Endodermal cell (in vitro differentiated cells): ENCODE measurements around the gene PRPSAP2. TPM values are rescaled to one million over a fixed set of nuclear protein-coding genes. Genes with fewer than 3 reads are reported as not detected.
A peak's percentile ranks its signal among the peaks of the same experiment; 100 is the strongest.

Experiments used
- DNase-seq: peaks from one replicate; pipeline ENCODE4 v3.0.0-alpha.2; 2017
- H3K27ac ChIP-seq: 2 replicates; pipeline ENCODE4 v1.5.1; 2013; ENCODE audit warnings: mild to moderate bottlenecking, low read depth, low read length, moderate library complexity
- H3K27me3 ChIP-seq: 2 replicates; pipeline ENCODE4 v1.6.1; 2013; ENCODE audit warnings: mild to moderate bottlenecking, low read length, moderate library complexity; ENCODE audit not compliant: insufficient read depth, control insufficient read depth, poor library complexity, severe bottlenecking
- H3K36me3 ChIP-seq: 2 replicates; pipeline ENCODE4 v1.7.0; 2013; ENCODE audit warnings: mild to moderate bottlenecking, low read length, moderate library complexity; ENCODE audit not compliant: control insufficient read depth, insufficient read depth
- H3K4me1 ChIP-seq: one replicate; pipeline ENCODE4 v1.7.0; 2013; ENCODE audit warnings: low read length; ENCODE audit not compliant: control insufficient read depth, insufficient read depth
- H3K4me3 ChIP-seq: 2 replicates; pipeline ENCODE4 v1.5.1; 2013; ENCODE audit warnings: mild to moderate bottlenecking, low read length, moderate library complexity
- H3K9ac ChIP-seq: 2 replicates; pipeline ENCODE4 v1.6.1; 2013; ENCODE audit warnings: mild to moderate bottlenecking, low read length, moderate library complexity; ENCODE audit not compliant: poor library complexity, severe bottlenecking; ENCODE audit errors: extremely low read depth
- H3K9me3 ChIP-seq: 2 replicates; pipeline ENCODE4 v1.6.1; 2013; ENCODE audit warnings: mild to moderate bottlenecking, low read length, moderate library complexity; ENCODE audit not compliant: control insufficient read depth
- H3K27ac Mint-ChIP-seq: 2 replicates; pipeline ENCODE4 v1.8.0; 2020; ENCODE audit warnings: mixed read lengths
- H3K27me3 Mint-ChIP-seq: 2 replicates; pipeline ENCODE4 v1.8.0; 2021; ENCODE audit warnings: mild to moderate bottlenecking, mixed read lengths; ENCODE audit not compliant: insufficient read depth
- H3K36me3 Mint-ChIP-seq: 2 replicates; pipeline ENCODE4 v1.8.0; 2020; ENCODE audit warnings: low read depth, mixed read lengths
- H3K4me1 Mint-ChIP-seq: 2 replicates; pipeline ENCODE4 v1.8.0; 2020; ENCODE audit warnings: mixed read lengths
- H3K4me3 Mint-ChIP-seq: 2 replicates; pipeline ENCODE4 v1.8.0; 2020; ENCODE audit warnings: mild to moderate bottlenecking, moderate library complexity, mixed read lengths
- H3K9me3 Mint-ChIP-seq: 2 replicates; pipeline ENCODE4 v1.8.0; 2020; ENCODE audit warnings: mild to moderate bottlenecking, mixed read lengths
- CTCF ChIP-seq: fragments of 200-600 bp; sonication (generic); conservative IDR thresholded peaks from 2 replicates; pipeline ENCODE4 v1.5.0; 2021; ENCODE audit warnings: antibody characterized with exemption, mild to moderate bottlenecking
- WGBS, 2 experiments: methylation state at CpG; one replicate each; pipeline versions ENCODE4 v1.1.5 to v1.1.7; 2013; ENCODE audit warnings: missing lambda C conversion rate in 2 of 2, mixed read lengths in 1 of 2; ENCODE audit not compliant: insufficient coverage in 1 of 2, insufficient read length in 1 of 2; 5-methylcytosine and 5-hydroxymethylcytosine counted together
- total RNA-seq, 2 donors: library from RNA; stranded (reverse); fragmentation: NEBNext Ultra II Directional in 1 of 2; extraction: Animal tissue kit (Norgen Biotek cat#: 25700) in 1 of 2; gene quantifications; 2 replicates in 1 of 2; 3 replicates in 1 of 2; pipeline ENCODE4 v1.2.1, GENCODE V29; 2021

The PRPSAP2 gene
- total RNA-seq, 2 donors from 2014 or later = 51.3 to 57.6 TPM

DNA sequence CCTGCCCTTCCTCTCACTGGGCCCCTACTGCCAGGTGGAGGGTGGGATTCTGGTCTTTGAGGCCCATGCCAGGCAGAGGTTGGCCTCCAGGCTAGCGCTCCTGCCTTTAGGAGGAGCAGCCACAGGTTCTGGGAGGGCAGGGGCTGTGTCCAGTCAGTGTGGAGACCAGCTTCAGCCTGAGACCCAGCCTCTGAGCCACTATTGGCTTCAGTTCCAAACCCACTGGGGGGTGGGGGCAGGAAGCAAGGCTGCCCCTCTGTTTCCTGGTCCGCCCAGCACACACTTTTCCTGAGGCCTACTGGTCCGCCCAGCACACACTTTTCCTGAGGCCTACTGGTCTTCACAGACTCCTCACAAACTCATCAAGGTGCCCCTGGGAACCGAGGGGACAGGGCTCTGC lies 110.4 kb downstream of the PRPSAP2 start:
- Histone ChIP-seq H3K4me3 (no peak overlapping the region), H3K27ac (no peak overlapping the region), H3K9me3 (no peaks in the 10 kb centered on the region), H3K9ac (no peak overlapping the region), H3K36me3 (no peaks in the 10 kb centered on the region), H3K4me1 (peaks cover 3% of the 10 kb centered on the region), H3K27me3 (no peaks in the 10 kb centered on the region)
- no peak for TF ChIP-seq CTCF
- no peaks in the 10 kb centered on the region for H3K27me3 Mint-ChIP-seq
- H3K9me3 Mint-ChIP-seq = no peaks in the 10 kb centered on the region
- no peak overlapping the region for H3K27ac Mint-ChIP-seq
- DNase-seq = peak; percentile 64
- WGBS, 2 experiments = 88 to 89% methylated on average over 3 to 4 of the region's 4 CpGs
- H3K36me3 Mint-ChIP-seq = peaks cover 16% of the 10 kb centered on the region
- peaks cover 4% of the 10 kb centered on the region for H3K4me1 Mint-ChIP-seq
- H3K4me3 Mint-ChIP-seq = no peak overlapping the region

DNA sequence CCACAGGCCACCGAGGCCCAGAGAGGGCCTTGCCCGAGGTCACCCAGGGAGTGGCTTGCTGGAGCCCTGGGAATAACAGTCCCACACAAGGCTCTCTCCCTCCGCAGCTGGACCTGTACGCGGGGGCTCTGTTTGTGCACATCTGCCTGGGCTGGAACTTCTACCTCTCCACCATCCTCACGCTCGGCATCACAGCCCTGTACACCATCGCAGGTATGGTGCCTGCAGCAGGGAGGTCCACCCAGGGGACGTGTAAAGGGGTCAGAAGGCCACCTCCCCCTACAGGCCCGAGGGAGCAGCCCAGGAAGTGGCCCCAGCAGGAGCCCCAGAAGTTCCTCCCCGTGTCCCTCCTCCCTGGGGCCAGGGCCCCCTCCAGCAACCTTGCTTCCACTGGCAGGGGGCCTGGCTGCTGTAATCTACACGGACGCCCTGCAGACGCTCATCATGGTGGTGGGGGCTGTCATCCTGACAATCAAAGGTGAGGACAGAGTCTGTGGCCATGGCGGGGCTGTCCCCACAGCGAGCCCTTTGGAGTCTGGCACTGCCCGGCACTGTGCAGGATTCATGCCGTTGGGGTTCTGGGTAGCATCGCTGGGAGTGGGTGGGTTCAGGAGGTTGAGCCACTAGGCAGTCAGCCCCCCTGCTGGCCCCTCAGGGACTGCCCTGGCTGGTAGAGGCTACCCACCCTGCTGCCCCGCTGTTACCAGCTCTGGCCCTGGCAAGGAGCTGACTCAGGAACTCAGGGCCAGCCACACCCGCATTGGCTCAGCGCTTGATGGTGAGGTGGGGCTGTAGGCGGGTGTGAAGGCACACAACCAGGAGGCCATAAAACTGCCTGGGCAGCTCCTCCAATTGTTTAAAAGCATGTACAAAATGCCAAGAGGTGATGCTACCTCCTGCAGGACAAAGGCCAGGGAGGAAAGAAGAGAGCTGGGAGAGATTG lies 111.3 kb downstream of the PRPSAP2 start:
- 89 to 94% methylated on average over 18 to 23 of the region's 23 CpGs for WGBS, 2 experiments

More for the DNA sequence above, 111.3 kb downstream of the PRPSAP2 start:
- Histone ChIP-seq H3K27me3 (no peaks in the 10 kb centered on the region), H3K4me3 (no peak overlapping the region), H3K9ac (no peak overlapping the region), H3K9me3 (no peaks in the 10 kb centered on the region), H3K4me1 (peaks cover 3% of the 10 kb centered on the region), H3K36me3 (no peaks in the 10 kb centered on the region), H3K27ac (no peak overlapping the region)
- H3K27ac Mint-ChIP-seq = peak overlapping the region; percentile 61
- H3K27me3 Mint-ChIP-seq = no peaks in the 10 kb centered on the region
- DNase-seq = no peak
- H3K4me1 Mint-ChIP-seq = peaks cover 4% of the 10 kb centered on the region
- no peaks in the 10 kb centered on the region for H3K9me3 Mint-ChIP-seq
- peaks cover 17% of the 10 kb centered on the region for H3K36me3 Mint-ChIP-seq
- no peak overlapping the region for H3K4me3 Mint-ChIP-seq
- no peak for TF ChIP-seq CTCF
